ENCODE data around the gene FBXL12.
A peak's percentile ranks its signal among the peaks of the same experiment; 100 is the strongest.

FBXL12 gene

DNA sequence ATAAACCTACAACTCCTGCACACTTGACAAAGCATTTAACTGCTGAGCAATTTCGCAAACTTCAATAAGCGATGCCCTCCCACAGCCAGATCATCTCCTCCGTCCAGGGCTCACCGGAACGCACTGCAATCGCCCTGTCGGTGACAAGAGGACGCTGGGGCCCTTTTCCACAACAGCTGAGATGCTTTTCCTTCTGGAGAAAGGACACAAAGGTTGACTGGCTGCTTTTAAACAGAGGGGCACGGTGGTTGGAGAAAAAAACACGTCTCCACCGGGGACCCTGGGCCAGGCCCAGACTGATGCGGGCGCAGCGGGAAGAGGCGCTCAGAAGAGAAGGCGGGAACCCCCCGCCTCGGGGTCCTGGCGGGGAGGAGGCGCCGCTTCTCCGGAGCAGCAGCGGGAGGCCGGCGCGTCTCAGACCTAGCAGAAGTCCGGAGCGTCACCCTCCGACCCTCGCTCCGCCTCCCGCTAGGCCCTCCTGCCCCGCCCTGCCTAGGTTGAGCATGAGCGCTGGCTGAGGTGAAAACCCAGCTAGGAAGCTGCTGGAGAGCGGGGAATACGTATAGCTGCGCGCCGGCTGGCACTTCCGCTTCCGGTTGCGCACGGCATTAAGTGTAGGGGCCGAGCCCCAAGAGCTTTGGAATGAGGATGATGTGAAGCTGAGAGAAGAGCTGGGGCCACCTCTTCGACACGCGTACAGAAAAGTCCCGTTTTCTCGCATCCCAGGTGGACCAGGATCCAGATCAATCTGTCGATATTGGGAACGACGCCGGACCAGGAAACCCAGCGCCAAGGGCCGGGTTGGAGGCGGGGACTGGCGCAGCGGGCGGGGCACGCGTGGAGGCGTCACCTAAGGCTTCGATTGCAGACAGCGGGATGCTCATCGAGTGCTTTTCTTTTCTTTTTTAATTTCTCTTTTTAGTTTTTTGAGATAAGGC, 50.4 kb downstream of the FBXL12 start, which contains the start of gene ZNF846:
Gene ZNF846, minus strand, starts transcription at position 564 of the 938 bp plus-strand sequence. CDS start 3,788 bp downstream, outside the sequence.
- no peaks in the 10 kb centered on the region for H3K9me3 ChIP-seq (ENCODE audit: control insufficient read depth, insufficient read depth, low read depth, low read length)
- no peaks in the 10 kb centered on the region for H3K4me1 ChIP-seq (ENCODE audit: control insufficient read depth, insufficient read depth, low read length)
- peak within 1 kb of the TSS; percentile 87 for H3K27ac ChIP-seq (ENCODE audit: extremely low read depth, low read depth, low read length)
- H3K36me3 ChIP-seq (ENCODE audit: control insufficient read depth in 2 of 2, insufficient read depth in 1 of 2, low read length in 2 of 2), result no peaks in the 10 kb centered on the region; a peak in 1 of 3 replicates
- CTCF ChIA-PET, result interaction anchor here (0.6 to 2.1 kb wide), 3 partner anchors 27 to 143 kb away, joined by 3 to 6 read pairs (median 4); no protein-coding TSS in a partner anchor
- POLR2A ChIA-PET, result interaction anchor here (0.5 to 1.5 kb wide), 11 partner anchors 10 to 445 kb away, joined by 3 to 12 read pairs (median 4); partner anchors contain the start of genes FBXL12 and ZNF559
- H3K4me3 ChIP-seq (ENCODE audit: low read depth, low read length), result peak within 1 kb of the TSS; percentile 65
- no peak for TF ChIP-seq ZNF280D (tag by site-specific recombination; IDR thresholded peaks at IDR 0.05)
- peak; percentile 53; the same call in 1 of the 2 replicates for TF ChIP-seq ZNF843 (tag by site-specific recombination; IDR thresholded peaks at IDR 0.05)
- peak; percentile 93 for TF ChIP-seq ZNF660 (tag by site-specific recombination; IDR thresholded peaks at IDR 0.05)
- no peak for TF ChIP-seq REPIN1 (tag by site-specific recombination; IDR thresholded peaks at IDR 0.05; ENCODE audit: low read depth)
- TF ChIP-seq OSR2 (tag by site-specific recombination; IDR thresholded peaks at IDR 0.05), result no peak
- TF ChIP-seq ZNF292 (tag by site-specific recombination; IDR thresholded peaks at IDR 0.05; ENCODE audit: borderline replicate concordance, low read depth), result no peak
- no peak for TF ChIP-seq SCRT2 (tag by site-specific recombination; IDR thresholded peaks at IDR 0.05)
- TF ChIP-seq KLF16 (tag by site-specific recombination; IDR thresholded peaks at IDR 0.05), result peak; percentile 90
- TF ChIP-seq, protein P1, sequence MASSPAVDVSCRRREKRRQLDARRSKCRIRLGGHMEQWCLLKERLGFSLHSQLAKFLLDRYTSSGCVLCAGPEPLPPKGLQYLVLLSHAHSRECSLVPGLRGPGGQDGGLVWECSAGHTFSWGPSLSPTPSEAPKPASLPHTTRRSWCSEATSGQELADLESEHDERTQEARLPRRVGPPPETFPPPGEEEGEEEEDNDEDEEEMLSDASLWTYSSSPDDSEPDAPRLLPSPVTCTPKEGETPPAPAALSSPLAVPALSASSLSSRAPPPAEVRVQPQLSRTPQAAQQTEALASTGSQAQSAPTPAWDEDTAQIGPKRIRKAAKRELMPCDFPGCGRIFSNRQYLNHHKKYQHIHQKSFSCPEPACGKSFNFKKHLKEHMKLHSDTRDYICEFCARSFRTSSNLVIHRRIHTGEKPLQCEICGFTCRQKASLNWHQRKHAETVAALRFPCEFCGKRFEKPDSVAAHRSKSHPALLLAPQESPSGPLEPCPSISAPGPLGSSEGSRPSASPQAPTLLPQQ (tag by site-specific recombination; IDR thresholded peaks at IDR 0.05), result peak; percentile 71; the same call in 1 of the 2 replicates
- no peak for TF ChIP-seq ZFHX2 (tag by site-specific recombination; conservative IDR thresholded peaks at IDR 0.05)
- TF ChIP-seq, protein P2, sequence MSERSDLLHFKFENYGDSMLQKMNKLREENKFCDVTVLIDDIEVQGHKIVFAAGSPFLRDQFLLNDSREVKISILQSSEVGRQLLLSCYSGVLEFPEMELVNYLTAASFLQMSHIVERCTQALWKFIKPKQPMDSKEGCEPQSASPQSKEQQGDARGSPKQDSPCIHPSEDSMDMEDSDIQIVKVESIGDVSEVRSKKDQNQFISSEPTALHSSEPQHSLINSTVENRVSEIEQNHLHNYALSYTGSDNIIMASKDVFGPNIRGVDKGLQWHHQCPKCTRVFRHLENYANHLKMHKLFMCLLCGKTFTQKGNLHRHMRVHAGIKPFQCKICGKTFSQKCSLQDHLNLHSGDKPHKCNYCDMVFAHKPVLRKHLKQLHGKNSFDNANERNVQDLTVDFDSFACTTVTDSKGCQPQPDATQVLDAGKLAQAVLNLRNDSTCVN (tag by site-specific recombination; optimal IDR thresholded peaks at IDR 0.05), result peak; percentile 56
- TF ChIP-seq ZNF558 (tag by site-specific recombination; IDR thresholded peaks at IDR 0.05), result no peak
- TF ChIP-seq ZNF112 (tag by site-specific recombination; IDR thresholded peaks at IDR 0.05), result no peak
- no peak for TF ChIP-seq ZNF623 (tag by site-specific recombination; IDR thresholded peaks at IDR 0.05)
- no peak for TF ChIP-seq SCRT1 (tag by site-specific recombination; IDR thresholded peaks at IDR 0.05; ENCODE audit: borderline replicate concordance)
- peak; percentile 28; the same call in 1 of the 2 replicates for TF ChIP-seq ZNF391 (tag by site-specific recombination; IDR thresholded peaks at IDR 0.05; ENCODE audit: borderline replicate concordance, low read depth)
- TF ChIP-seq ZNF362 (tag by site-specific recombination; IDR thresholded peaks at IDR 0.05), result no peak
- TF ChIP-seq ZNF302 (tag by site-specific recombination; IDR thresholded peaks at IDR 0.05; ENCODE audit: low read depth), result no peak
- TF ChIP-seq ZNF366 (tag by site-specific recombination; conservative IDR thresholded peaks at IDR 0.05), result no peak
- TF ChIP-seq ZNF239 (tag by site-specific recombination; IDR thresholded peaks at IDR 0.05), result no peak
- no peak for TF ChIP-seq ZNF549 (tag by site-specific recombination; IDR thresholded peaks at IDR 0.05)
- no peak for TF ChIP-seq ZNF266 (tag by site-specific recombination; IDR thresholded peaks at IDR 0.05; ENCODE audit: low read depth)
- TF ChIP-seq SP2 (tag by site-specific recombination; IDR thresholded peaks at IDR 0.05), result peak; percentile 92
- TF ChIP-seq ZBTB21 (tag by site-specific recombination; IDR thresholded peaks at IDR 0.05), result peak; percentile 46
- TF ChIP-seq ZNF426 (tag by site-specific recombination; IDR thresholded peaks at IDR 0.05), result no peak
- no peak for TF ChIP-seq ZNF658 (tag by site-specific recombination; IDR thresholded peaks at IDR 0.05)
- TF ChIP-seq ZBTB48 (tag by site-specific recombination; IDR thresholded peaks at IDR 0.05), result peak; percentile 61; the same call in 1 of the 2 replicates
- no peak for TF ChIP-seq TCF7L2 (IDR thresholded peaks at IDR 0.05; ENCODE audit: borderline replicate concordance, low read depth, low read length)
- TF ChIP-seq ZNF596 (tag by site-specific recombination; IDR thresholded peaks at IDR 0.05), result no peak
- no peak for TF ChIP-seq IKZF3 (tag by site-specific recombination; IDR thresholded peaks at IDR 0.05)
- TF ChIP-seq ZNF404 (tag by site-specific recombination; IDR thresholded peaks at IDR 0.05), result no peak
- peak; percentile 18; the same call in 1 of the 2 replicates for TF ChIP-seq FEZF1 (tag by site-specific recombination; IDR thresholded peaks at IDR 0.05)
